Measurements from ENCODE around the gene RMRP. TPM values are rescaled to one million over a fixed set of nuclear protein-coding genes. Genes with fewer than 3 reads are reported as not detected.

Gene RMRP
- total and polyA plus RNA-seq, 2 of the 4 experiments (the other 2 are of a cell fraction) = 39.7 to 13,690 TPM

DNA sequence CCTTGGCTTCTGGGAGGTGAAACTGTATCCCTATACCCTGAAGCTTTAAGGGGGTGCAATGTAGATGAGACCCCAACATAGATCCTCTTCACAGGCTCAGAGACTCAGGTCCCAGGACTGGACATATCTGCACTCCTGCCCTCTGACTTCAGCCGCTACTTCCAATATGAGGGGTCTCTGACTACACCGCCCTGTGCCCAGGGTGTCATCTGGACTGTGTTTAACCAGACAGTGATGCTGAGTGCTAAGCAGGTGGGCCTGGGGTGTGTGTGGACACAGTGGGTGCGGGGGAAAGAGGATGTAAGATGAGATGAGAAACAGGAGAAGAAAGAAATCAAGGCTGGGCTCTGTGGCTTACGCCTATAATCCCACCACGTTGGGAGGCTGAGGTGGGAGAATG is 21.3 kb upstream of the RMRP start:
- in situ Hi-C loops (cut with MboI; ENCODE audit: low sequenced_read_pairs) = no loop called here
- peak overlapping the region; percentile 59 for H2BK120ac ChIP-seq (ENCODE audit: low read depth, low read length)
- CTCF ChIA-PET = no interaction called here
- no peak overlapping the region for H3K4me2 ChIP-seq (ENCODE audit: low read depth, low read length)
- H2BK5ac ChIP-seq (ENCODE audit: low read depth, low read length, poor library complexity, severe bottlenecking) = peak overlapping the region; percentile 39
- no peak overlapping the region for H4K8ac ChIP-seq (ENCODE audit: low read depth in 2 of 2, low read length in 2 of 2)
- peaks cover 27% of the 10 kb centered on the region for H3K36me3 ChIP-seq (ENCODE audit: control insufficient read depth, insufficient read depth, low read length)
- no peak for DNase-seq
- intact Hi-C loops (cut with micrococcal nuclease) = no loop called here
- no peak overlapping the region for H3K56ac ChIP-seq (ENCODE audit: extremely low read depth, insufficient read depth, low read length)
- H3K27me3 ChIP-seq (ENCODE audit: control insufficient read depth, insufficient read depth, low read length) = no peaks in the 10 kb centered on the region
- H2BK15ac ChIP-seq (ENCODE audit: low read depth, low read length) = peak overlapping the region; percentile 23; the same call in 1 of the 3 replicates
- H3K4me1 ChIP-seq (ENCODE audit: control insufficient read depth, insufficient read depth, low read length) = peaks cover 36% of the 10 kb centered on the region
- H3K4me3 ChIP-seq (ENCODE audit: insufficient read depth, low read depth, low read length) = no peak overlapping the region
- no peak overlapping the region for H3K23ac ChIP-seq (ENCODE audit: low read depth, low read length)
- H3K14ac ChIP-seq (replicated peaks; ENCODE audit: low read depth, low read length) = 0 out of 2 replicates have a peak overlapping the region, but pooled peaks have one; percentile 14
- peaks cover 42% of the 10 kb centered on the region for H4K20me1 ChIP-seq (ENCODE audit: insufficient read depth, low read length)
- peak overlapping the region; percentile 55; the same call in 1 of the 2 replicates for H2BK20ac ChIP-seq (ENCODE audit: low read depth, low read length)
- POLR2A ChIA-PET (ENCODE audit: unreplicated experiment) = interaction anchor here (2.2 to 2.7 kb wide), 2 partner anchors 11 to 18 kb away, joined by 11 to 25 read pairs; partner anchors contain the start of gene TPM2
- H2AK5ac ChIP-seq (ENCODE audit: low read depth, low read length) = peak overlapping the region; percentile 68
- peak overlapping the region; percentile 36; the same call in 1 of the 2 replicates for H3K27ac ChIP-seq (ENCODE audit: insufficient read depth, low read length)
- WGBS, 2 experiments (ENCODE audit: extremely low coverage in 2 of 2, insufficient read length in 1 of 2) = no CpG with 5 or more reads among the region's 5 CpGs
- H4K5ac ChIP-seq (ENCODE audit: low read depth, low read length) = peak overlapping the region; percentile 4; the same call in 1 of the 2 replicates
- H3K79me1 ChIP-seq (ENCODE audit: low read depth in 1 of 2, low read length in 2 of 2) = peaks cover 9 to 40% of the 10 kb centered on the region in 2 experiments
- H3K9me3 ChIP-seq (ENCODE audit: control insufficient read depth, insufficient read depth, low read length) = no peaks in the 10 kb centered on the region
- no TSS peak for BruUV-seq (replicated peaks)
- peak overlapping the region; percentile 50 for H3K4ac ChIP-seq (ENCODE audit: low read depth, low read length)
- no peak for ATAC-seq (ENCODE audit: low read depth)
- H3K18ac ChIP-seq (ENCODE audit: low read depth, low read length) = no peak overlapping the region; the same call in 1 of the 2 replicates
- peak overlapping the region; percentile 61 for H4K91ac ChIP-seq (ENCODE audit: insufficient read depth, low read depth, low read length)
- dilution Hi-C loops (cut with HindIII; ENCODE audit: low sequenced_read_pairs, unreplicated experiment) = no loop called here
- H3K9me1 ChIP-seq (ENCODE audit: insufficient read depth, low read length) = peaks cover 44% of the 10 kb centered on the region
- TF ChIP-seq, protein P1, sequence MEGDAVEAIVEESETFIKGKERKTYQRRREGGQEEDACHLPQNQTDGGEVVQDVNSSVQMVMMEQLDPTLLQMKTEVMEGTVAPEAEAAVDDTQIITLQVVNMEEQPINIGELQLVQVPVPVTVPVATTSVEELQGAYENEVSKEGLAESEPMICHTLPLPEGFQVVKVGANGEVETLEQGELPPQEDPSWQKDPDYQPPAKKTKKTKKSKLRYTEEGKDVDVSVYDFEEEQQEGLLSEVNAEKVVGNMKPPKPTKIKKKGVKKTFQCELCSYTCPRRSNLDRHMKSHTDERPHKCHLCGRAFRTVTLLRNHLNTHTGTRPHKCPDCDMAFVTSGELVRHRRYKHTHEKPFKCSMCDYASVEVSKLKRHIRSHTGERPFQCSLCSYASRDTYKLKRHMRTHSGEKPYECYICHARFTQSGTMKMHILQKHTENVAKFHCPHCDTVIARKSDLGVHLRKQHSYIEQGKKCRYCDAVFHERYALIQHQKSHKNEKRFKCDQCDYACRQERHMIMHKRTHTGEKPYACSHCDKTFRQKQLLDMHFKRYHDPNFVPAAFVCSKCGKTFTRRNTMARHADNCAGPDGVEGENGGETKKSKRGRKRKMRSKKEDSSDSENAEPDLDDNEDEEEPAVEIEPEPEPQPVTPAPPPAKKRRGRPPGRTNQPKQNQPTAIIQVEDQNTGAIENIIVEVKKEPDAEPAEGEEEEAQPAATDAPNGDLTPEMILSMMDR (conservative IDR thresholded peaks at IDR 0.05; ENCODE audit: low read depth, low read length) = no peak
- TF ChIP-seq POLR2A (IDR thresholded peaks at IDR 0.05; ENCODE audit: low read depth, low read length) (no peak), CHD1 (IDR thresholded peaks at IDR 0.05; ENCODE audit: low read depth, low read length) (no peak), RAD21 (IDR thresholded peaks at IDR 0.05; ENCODE audit: low read length) (no peak), MAFK (IDR thresholded peaks at IDR 0.05; ENCODE audit: low read depth, low read length) (no peak), MXI1 (IDR thresholded peaks at IDR 0.05; ENCODE audit: borderline replicate concordance, low read depth, low read length) (no peak), RFX5 (IDR thresholded peaks at IDR 0.05; ENCODE audit: low read depth, low read length) (no peak), SMC3 (IDR thresholded peaks at IDR 0.05; ENCODE audit: low read depth, low read length) (no peak), BHLHE40 (IDR thresholded peaks at IDR 0.05; ENCODE audit: low read depth, low read length) (no peak), CEBPB (IDR thresholded peaks at IDR 0.05; ENCODE audit: low read depth, low read length) (no peak), NFE2L2 (IDR thresholded peaks at IDR 0.05; ENCODE audit: low read depth, low read length) (no peak), MAZ (IDR thresholded peaks at IDR 0.05; ENCODE audit: borderline replicate concordance, low read depth, low read length) (no peak), RCOR1 (IDR thresholded peaks at IDR 0.05; ENCODE audit: insufficient replicate concordance, low read length) (no peak), FOS (IDR thresholded peaks at IDR 0.05; ENCODE audit: low read depth, low read length) (no peak), ELK1 (IDR thresholded peaks at IDR 0.05; ENCODE audit: borderline replicate concordance, low read depth, low read length) (no peak)
- TF ChIP-seq, protein P2, sequence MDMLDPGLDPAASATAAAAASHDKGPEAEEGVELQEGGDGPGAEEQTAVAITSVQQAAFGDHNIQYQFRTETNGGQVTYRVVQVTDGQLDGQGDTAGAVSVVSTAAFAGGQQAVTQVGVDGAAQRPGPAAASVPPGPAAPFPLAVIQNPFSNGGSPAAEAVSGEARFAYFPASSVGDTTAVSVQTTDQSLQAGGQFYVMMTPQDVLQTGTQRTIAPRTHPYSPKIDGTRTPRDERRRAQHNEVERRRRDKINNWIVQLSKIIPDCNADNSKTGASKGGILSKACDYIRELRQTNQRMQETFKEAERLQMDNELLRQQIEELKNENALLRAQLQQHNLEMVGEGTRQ (IDR thresholded peaks at IDR 0.05; ENCODE audit: low read depth, low read length) = no peak
- H3K9ac ChIP-seq (ENCODE audit: low read depth, low read length) = no peak overlapping the region
- no peak overlapping the region for H2AFZ ChIP-seq (replicated peaks; ENCODE audit: low read length, poor library complexity)
- H2AK9ac ChIP-seq (replicated peaks; ENCODE audit: low read depth, low read length, poor library complexity) = no peak overlapping the region
